DMS53 (cell line): Measurements from ENCODE around the gene DCDC2.
"Not testable (repeated sequence)": the region's sequence is repeated elsewhere in the genome, so short reads cannot be mapped to it uniquely, and the experiment has no call there.

Source experiments
- DNase-seq: peaks from one replicate; lab custom pipeline; 2025; lab: John Stamatoyannopoulos, UW

DCDC2 gene

DNA sequence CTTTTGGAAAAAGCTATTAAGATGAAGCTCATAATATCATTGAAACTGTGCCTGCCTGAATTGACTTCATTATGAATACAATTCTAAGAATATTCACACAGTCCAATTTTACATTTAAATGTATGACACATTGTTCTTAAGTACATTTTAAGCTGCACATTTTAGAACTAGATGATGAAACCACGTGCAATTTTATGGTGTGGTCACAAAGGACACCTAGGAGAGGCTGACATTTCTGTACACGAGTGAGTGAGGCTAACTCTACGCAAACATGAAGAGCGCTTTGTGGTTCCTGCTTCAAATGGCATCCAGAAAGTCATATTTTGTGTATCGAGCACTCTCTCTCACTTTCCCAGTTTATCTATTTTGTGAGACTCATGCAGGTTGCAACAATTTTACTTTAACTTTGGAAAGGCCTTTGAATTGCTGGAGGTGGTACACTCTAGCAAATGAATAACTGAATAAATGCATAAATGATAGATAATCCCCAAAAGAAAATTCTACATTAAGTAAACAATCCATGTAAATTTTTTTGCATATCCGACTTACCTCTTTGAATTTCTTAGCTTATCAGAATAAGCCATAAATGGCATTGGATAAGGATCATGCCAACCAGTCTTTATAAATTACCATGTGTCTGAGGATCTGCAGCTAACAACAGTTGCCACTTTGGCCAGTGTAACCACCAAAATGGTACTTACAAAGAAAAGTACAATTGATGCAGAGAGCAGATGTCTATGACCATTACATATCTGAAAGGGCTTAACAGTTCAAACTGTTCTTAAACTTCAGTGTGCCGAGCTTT is 134.5 kb downstream of the DCDC2 start:
- DNase-seq: peak; percentile 33

- DNase-seq: no peak
Observed at GRCh38 chr6:24219670-24220069, 138.2 kb downstream of the DCDC2 start.

GRCh38 chr6:24214984-24215383 is 142.9 kb downstream of the DCDC2 start:
- no peak for DNase-seq

DNA sequence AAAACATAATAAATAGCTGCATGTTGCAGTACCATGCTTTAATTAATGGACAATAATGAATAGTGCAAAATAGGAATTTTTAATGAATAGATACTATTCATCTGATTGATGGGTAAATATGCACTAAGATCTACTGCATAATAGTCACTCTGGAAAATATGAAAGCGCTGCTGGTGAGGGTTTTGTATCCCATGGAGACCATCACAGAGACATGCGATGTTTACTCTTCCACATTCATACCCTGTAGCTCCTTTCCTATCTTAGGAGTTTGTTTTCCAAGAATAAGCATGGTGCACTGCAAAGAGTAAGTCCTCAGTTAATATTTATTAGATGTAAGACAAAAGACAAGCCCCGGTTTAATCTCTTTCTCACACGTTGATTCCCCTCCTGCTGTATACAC is 150.4 kb downstream of the DCDC2 start:
- DNase-seq: no peak

- peak; percentile 62 for DNase-seq
Observed at GRCh38 chr6:24205020-24205492, 152.8 kb downstream of the DCDC2 start.

GRCh38 chr6:24204113-24204512 is 153.7 kb downstream of the DCDC2 start:
- not testable (repeated sequence) for DNase-seq

GRCh38 chr6:24197892-24198291 is 160.0 kb downstream of the DCDC2 start:
- no peak for DNase-seq

GRCh38 chr6:24195836-24196597 is 161.8 kb downstream of the DCDC2 start:
- DNase-seq: peak; percentile 7

DNA sequence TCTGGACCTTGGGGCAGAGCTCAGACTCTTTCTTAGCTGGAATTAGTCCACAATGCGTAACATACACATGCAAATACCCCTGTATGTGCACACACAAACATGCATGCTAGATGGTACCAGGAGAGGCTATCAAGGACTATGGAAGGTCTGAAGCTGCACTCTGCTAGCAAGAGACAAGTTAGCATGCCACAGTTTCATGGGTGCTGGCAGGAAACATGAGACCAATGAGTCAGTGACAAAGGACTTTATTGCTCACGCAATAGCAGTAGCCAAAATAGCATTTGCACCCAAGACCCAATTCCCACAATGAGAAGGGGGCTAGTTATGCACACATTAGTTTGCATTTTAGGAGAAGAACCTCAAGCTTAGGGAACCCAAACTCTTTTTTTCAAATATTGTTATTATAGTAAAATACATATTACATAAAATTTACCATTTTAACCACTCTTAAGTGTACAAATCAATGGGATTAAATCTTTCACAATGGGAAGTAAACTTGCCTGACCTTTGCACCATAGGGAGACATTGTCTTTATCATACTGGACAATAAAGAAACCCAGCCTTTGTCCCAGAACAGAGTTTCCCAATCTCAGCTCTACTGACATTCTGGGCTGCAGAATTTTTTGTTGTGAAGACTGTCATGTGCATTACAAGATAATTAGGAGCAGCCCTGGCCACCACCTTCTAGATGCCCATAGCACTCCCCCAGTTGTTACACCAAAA is 162.7 kb downstream of the DCDC2 start:
- DNase-seq: no peak

DNA sequence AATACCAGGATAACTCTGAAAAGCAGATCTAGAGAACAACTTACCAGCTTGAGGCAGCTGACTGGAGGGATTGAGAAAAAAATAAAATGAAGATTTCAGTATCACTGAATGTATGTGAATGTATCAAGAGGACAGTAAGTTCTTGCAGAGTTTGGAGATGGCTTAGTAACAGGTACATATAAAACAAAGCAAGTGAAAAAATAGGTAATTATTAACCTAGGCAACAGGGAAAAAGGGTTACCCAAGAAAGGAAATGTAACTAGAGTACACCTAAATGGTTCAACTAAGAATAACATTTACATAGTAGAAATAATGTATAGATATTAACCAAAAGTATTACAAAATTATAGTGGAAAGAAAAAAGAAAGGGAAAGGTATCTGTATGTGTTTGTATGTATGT is 164.5 kb downstream of the DCDC2 start:
- peak; percentile 30 for DNase-seq

- DNase-seq: no peak
Observed at GRCh38 chr6:24191346-24191745, 166.5 kb downstream of the DCDC2 start.

DNA sequence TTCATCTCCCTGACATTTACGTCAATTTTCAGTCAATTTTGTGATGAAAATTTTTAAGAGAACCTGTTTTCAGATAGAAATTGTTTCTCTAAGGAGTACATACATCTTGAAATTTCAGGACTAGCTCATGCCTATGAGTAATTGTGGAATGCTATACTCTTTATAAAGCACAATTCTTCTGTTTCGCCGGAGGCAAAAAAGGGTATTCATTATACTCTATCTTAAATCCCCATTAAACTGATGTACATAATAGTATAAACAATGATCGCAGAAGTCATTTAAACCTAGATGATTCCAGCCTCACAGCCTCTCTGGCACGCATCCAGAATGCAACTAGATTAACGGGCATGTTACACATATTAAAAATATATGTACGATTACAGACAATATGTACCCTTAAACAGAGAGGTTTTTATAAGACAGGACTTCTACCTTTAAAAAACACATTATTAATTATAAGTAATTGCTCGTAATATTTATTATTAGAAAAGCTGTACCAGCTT is 169.2 kb downstream of the DCDC2 start:
- DNase-seq: no peak

- DNase-seq: no peak
Observed at GRCh38 chr6:24187965-24188577, 169.8 kb downstream of the DCDC2 start.

DNA sequence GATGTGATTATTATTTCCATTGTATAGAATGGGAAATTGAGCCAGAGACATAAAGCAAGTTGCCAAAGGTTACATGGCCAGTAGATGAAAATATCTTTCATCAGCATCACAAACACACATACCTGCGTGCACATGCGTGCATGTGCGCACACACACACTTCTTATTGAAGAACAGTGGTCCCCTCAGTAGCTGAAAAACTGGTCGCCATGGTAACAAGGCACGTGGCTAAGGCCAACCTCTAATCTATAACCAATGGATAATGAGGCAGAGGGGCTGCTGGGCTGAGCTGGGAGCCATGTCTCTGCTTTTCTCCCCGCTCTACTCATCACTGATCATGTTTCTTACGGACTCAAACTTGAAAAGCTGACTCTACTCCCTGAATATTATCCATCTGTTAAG is 171.5 kb downstream of the DCDC2 start:
- DNase-seq: no peak

- DNase-seq: no peak
Observed at GRCh38 chr6:24183584-24183983, 174.3 kb downstream of the DCDC2 start.

DNA sequence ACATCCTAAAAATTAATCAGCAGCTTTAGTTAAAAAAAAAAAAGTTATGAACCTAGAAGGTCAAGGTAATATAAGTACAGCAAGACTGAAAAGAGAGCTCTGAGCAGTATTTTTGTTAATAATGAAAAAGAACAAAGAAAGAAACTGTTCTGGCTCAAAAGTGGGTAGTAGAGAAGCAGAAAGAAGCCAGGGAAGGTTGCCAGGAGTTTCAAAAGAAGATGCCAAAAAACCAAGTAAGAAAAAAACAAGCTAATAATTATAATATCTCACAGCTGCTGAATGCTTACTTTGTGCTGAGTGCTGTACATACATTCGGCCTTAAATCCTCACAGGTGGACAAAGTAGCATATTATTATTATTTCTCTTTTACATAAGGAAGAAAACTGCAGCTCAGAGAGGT is 200.0 kb downstream of the DCDC2 start:
- no peak for DNase-seq

DNA sequence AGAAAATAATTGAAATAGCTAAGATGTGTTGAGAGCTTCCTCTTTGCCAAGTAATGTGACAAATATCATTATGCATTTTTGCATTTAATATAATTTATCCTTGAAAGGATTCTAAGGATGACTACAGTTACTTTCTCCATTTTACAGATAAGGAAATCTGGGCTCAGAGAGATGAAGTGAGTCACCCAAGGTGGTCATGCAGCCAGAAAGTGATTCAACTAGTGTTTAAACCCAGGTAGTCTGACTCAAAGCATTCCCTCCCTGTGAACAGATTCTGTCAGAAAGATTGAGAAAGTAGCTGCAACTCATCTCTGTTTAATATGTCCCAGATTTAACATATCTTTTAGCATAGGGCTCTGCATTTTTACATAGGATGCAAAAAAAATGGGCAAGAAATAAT is 203.7 kb downstream of the DCDC2 start:
- no peak for DNase-seq

DNA sequence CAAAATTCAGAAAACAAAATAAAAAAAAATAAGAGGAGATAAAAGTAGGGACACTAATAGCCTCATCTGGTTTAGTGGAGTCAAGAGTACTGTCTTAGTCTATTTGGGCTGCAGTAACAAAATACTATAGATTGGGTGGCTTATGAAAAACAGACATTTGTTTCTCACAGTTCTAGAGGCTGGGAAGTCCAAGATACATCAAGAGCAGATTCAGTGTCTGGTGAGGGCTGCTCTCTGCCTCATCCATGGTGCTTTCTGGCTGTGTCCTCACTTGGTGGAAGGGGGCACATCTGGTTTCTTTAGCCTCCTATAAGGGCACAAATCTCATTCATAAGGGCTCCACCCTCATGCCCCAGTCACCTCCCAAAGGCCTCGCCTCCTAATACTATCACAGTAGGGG is 205.8 kb downstream of the DCDC2 start:
- no peak for DNase-seq

DNA sequence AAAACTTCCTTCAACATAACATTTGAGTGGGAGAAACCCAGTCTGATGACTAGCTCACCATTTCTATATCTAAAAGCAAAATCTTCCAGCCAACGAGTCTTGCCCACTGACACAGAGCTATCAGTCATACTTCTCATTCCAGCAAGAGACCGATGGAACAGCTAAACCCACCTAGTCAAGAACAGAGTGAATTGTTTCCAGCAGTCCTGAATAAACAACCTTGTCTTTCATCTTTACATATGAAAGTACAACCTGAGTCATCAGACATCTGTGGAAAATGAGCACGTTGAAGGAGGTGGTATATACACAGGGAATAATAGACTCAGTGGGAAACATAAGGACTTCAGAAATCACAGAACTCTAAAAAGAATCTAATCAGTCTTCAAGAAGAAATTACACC is 208.0 kb downstream of the DCDC2 start:
- peak; percentile 64 for DNase-seq

GRCh38 chr6:24149296-24149695 is 208.6 kb downstream of the DCDC2 start:
- DNase-seq: no peak

DNA sequence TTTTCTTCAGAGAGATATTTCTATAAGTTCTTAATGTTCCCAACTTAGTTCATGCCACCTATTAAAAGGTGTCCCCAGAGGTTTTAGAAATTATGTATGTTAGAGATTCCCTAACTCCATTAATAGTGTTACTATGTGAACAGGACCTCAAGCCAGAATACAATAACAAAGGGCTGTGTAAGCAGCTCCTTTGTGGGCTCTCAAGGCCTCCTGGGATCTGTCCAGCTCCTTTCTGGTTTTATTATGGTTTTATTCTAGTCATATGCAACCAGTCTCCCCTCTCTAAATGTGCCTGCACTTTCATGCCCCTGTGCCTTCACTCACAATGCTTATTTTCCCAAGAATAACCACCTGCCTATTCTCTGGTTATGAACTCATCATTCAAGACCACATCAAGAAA is 209.2 kb downstream of the DCDC2 start:
- DNase-seq: no peak

DNA sequence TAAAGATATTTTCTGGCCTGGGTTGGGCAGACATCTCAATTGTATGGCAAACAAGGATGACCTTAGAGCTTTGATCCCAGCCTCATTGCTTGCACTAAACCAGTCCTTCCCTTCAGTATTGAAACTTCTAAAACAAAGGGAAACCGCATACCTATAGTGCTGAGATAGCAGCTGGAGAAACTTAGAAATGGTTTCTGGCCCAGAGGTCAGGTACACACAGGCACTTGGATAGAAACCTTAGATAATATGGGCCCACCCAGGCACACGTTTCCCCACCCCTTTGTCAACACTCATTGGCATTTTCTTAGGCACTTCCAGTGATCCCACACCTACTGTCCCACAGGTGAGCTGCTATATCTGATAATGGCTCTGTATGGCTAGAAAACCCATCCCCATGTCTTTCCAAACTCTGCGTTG is 209.7 kb downstream of the DCDC2 start:
- DNase-seq: no peak
